CD4-positive, alpha-beta T cell treated with Interleukin-4 for 1 hour (primary cell): ENCODE results near the gene HACD2.

Experiments
- DNase-seq, 2 donors: peaks; one replicate each; pipeline ENCODE4 v3.0.0-alpha.2; 2020 to 2022

Gene HACD2

GRCh38 chr3:123564056-123564455 is 20.8 kb downstream of the HACD2 start:
- no peak for DNase-seq

- DNase-seq: no peak
These were observed 22.3 kb downstream of the HACD2 start for GRCh38 chr3:123562547-123562946.

DNA sequence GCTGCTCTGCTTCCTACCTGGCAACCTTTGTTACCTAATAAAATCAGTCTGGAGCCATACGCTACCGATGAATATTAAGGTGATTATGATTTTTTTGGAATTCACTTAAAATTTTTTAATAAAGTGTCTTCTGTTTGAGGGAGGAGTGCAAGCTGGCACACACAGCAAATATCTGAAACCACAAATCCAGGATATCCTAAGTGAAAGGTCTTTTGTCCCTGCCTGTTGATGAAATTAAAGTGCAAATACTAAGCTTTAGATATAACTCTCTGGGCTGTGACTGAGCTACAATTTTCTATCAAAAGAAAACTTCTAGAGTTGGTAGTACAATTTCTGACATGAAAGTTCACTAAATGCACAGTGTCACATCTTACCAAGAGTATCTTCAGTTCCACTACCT is 23.7 kb downstream of the HACD2 start:
- no peak for DNase-seq

- DNase-seq: peak in 1 of 2 donors; percentile 65
These were observed 25.6 kb downstream of the HACD2 start for GRCh38 chr3:123559040-123559861.

DNA sequence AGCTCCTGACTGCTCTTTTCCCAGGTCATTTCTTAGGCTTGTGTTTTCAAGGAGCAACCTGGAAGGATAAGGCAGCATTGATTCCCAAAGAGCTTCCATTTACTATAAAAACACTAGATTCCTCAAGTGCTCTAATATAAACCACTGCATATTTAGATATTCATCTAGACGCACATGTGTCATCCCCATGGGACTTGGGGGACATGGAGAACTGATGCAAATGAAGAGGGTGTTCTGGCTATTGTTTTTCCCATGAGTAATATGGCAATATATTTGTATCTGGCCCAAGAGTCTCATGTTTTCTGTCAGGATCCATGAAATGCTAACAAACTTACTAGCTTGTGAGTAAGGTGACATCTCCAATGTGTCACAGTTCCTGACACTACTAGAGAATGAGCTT is 31.3 kb downstream of the HACD2 start:
- DNase-seq: no peak

GRCh38 chr3:123552768-123553167 is 32.1 kb downstream of the HACD2 start:
- no peak for DNase-seq

GRCh38 chr3:123552095-123552714 is 32.6 kb downstream of the HACD2 start:
- peak in 1 of 2 donors; percentile 15 for DNase-seq

GRCh38 chr3:123547881-123548519 is 36.9 kb downstream of the HACD2 start:
- no peak for DNase-seq

GRCh38 chr3:123546133-123546755 is 38.6 kb downstream of the HACD2 start:
- no peak for DNase-seq

DNA sequence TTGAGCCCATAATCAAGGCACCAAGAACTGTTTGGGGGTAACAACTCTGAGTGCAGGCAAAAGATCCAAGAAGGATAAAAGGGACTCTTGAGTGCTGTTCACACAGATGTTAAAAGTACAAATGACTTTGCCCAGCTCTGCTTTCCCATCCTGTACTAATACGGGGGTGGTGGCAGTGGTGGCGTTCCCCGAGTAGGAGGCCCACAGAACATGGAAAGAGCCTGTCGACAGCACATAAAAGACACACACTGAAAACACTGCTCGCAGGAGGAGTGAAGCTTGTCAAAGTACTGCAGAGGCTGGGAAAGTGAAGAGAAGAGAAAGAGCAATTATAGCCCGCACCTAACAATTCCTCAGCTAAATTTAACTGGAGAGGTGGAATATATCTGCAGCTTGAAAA is 40.9 kb downstream of the HACD2 start:
- DNase-seq: no peak

DNA sequence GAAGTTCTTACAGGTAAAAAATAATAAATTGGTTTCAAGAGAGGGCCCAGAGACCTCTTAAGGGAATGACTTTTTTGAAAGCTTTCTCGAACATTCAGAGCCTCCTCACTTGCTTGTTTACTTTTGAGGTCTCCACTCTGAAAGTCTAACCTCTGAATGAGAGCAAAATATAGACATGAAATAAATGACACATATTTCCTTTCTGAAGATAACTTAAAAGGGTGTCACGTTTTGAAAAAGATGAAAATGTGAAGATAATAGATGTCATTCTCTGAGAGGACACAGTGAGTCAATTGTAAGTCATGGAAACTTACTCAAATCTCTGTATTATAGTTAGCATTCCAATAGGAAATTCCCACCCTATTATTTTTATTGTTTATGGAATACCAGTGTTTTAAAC is 44.6 kb downstream of the HACD2 start:
- no peak for DNase-seq

DNA sequence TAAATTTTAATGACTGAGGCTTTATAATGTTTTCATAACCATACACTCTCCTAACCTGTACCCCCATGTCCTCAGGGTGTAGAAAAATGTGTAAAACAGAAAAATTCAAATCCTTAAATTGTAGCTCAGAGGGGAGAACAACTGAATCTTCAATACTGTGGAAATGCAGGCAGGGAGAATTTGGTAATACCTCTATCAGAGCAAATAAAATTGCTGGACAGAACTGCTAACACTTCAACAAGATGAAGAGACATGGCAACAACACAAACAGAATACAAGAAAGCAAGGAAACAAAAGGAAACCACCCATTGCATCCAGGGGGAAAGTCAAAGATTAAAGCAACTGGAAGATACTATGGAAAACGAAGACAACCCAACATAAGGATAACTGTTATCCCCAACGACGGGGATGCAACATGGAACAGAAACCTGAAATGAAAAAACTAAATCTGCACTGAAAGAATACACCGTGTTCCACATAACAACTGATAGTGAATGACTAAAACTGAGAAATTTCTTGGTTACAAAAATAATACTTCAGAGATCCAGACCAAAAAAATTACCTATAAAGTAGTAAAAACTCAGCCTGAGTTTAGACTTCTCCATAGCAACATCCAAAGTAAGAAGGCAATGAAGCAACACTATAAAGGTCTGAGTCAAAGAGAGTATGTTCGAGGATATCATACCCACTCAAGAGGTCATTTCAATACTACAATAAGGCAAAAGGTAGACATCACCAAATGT is 48.5 kb downstream of the HACD2 start:
- DNase-seq: no peak

DNA sequence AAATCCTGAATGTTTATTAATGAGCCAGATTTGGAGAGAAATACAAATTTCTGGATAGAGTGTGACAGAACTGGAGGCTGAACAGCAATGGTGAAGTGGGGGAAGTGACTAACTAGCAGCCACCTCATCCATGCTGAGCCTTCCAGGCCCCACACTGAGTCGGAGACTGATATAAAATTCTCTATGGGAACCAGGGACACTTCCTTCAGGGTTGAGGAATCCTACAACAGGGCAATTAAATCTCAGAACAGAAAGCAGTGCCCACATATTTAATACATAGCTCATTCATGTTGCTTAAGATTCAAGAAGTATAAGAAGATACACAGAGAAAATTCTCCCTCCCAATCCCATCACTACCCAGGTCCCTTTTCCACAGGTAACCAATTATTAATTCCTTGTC is 49.3 kb downstream of the HACD2 start:
- no peak for DNase-seq

DNA sequence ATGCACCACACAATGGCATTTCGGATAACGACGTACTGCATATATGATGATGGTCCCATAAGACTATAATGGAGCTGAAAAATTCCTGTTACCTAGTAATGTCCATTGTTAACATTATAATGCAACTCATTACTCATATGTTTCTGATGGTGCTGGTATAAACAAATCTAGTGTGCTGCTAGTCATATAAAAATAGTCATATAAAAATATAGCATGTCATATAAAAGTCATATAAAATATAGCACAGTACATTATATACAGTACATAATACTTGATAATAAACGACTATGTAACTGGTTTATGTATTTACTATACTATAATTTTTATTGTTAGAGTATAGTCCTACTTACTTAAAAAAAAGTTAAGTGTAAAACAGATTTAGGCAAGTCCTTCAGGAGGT is 50.6 kb downstream of the HACD2 start:
- no peak for DNase-seq

DNA sequence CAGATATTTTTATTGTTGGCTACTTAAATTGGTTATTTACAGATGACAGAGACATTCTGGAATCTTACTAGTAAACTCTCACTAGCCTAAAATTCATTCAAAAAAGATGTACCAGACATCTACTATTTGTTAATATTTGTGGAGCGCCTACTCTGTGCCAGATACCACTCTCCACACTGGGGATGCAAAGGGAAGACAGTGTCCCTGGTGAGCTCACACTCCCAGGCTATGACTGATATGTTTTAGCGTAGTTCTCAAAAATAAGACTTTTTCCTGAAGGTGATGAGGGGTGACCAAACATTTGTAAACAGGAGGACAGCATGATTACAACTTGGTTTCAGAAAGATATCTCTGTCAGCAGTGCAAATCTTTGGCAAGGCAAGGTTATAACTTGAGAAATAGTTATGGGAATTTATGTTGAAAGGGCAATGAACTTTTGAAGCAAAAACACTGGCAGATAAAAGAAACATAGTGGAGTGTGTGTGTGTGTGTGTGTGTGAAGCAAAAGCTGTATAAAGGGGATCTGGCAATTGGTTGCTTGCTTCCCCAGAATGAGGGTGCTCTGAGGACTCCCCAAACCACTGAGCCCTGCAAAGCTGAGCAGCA is 51.2 kb downstream of the HACD2 start:
- DNase-seq: no peak

DNA sequence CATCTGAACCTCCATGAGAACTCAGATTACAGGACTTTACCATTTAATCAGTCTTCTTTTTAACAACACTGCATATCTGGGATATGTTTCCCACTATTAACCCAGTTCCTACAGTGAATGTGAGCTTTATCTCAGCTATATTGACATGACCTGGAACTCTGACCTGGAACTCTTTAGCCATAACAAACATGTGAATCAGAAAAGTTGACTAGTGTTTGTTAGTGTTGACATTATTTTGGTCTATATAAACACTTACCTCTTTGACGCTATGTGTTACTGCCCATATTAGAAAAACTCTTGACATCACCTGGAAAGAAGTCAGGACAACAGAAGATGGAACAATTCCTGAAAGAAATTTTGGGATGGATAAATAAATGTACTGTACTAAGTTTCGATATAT is 56.7 kb downstream of the HACD2 start:
- DNase-seq: no peak

DNA sequence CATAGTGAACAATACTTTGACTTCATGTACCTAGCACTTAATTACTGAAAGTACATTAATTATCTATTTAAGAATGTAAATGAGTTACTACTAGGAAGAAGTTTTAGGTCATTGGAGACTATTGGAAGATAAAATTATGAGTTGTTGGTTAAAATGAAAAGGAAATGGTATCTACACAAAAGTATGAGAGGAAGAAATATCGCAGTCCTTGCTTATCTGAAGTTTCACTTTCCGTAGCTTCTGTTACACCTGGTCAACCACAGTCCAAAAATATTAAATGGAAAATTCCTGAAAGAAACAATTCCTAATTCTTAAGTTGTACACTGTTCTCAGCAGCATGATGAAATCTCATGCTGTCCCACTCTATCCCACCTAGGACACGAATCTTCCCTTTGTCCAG is 57.8 kb downstream of the HACD2 start:
- DNase-seq: no peak

DNA sequence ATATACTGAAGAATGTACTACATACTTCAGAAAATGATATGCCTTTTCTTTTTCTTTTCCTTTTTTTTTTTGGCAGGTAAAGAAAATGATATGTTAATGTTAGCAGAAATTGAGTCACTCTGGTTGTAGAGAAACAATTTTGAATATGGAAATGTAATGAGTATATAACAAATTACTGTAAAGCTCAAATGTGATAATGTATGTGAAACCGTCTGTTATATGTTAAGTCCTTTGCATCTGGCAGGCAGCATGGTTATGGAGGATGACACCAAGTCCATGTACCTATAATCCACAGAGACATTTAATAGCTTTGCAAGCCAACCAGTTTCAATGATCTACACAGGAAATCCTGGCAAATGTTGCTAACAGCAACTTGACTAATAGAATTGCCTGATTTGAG is 58.4 kb downstream of the HACD2 start:
- no peak for DNase-seq

DNA sequence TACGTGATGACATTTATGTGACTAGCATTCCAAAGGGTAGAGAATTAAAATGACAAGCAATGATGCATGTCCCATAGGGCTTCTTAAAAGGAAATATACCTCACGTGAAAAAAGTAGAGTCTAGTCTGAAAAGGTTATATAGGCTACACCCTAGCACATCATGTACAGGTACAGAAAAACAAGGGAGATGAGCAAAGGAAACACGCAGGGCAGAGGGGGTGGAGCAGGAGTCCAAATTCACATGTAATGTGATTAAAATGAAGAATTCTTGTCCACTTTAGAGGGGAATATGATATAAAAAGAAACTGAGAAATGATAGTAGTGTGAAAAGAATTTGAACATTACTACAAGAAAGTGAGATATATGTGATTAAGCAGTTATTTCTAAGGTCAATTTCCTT is 59.4 kb downstream of the HACD2 start:
- no peak for DNase-seq

DNA sequence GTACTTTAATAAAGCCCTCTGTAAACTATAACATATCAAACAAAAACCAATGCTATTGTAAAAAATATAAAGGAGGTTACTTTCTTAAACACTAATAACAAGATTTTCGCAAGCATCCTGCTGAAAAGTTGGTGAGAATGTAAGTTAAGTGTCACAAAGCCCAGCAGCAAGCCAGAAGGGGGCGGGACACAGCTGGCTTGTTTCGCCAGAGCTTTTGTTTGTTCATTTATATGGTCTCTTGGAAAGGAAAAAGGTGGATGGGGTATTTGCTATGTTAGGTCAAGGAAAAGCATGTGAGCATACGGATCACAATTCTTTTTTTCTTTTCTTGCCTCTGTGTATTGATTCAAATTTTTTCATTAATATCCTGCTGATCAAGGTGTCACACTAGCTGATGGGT is 59.9 kb downstream of the HACD2 start:
- DNase-seq: no peak

DNA sequence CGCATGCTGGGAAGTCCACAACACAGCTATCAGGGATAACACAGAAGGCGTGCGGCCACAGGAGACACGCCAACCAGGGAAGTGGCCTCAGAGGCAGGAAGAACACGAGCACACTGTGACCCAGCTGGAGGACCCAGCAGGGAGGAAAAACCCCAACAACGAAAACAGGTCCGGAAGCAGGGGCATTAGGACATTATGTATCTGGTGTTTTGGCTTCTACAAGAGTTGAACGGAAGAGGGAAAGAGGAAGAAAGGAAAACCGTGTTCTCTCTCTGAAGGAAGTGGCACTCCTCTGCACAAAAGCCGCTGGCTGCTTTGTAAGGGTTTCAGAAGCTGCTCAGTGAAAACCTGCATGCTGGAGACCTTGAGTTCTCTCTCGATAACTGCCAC is 61.8 kb downstream of the HACD2 start:
- no peak for DNase-seq

GRCh38 chr3:123522320-123523022 is 62.4 kb downstream of the HACD2 start:
- DNase-seq: no peak
